ENCODE data around the gene TLCD3B.

TLCD3B gene

GRCh38 chr16:30003670-30004423, 27.2 kb downstream of the TLCD3B start:
- no peak for TF ChIP-seq TEAD4 (IDR thresholded peaks at IDR 0.05)
- no peak for TF ChIP-seq MAX (IDR thresholded peaks at IDR 0.05)

GRCh38 chr16:30002614-30003346, 28.3 kb downstream of the TLCD3B start:
- TF ChIP-seq NFIC (IDR thresholded peaks at IDR 0.05) (no peak), TEAD4 (IDR thresholded peaks at IDR 0.05) (no peak), MAX (IDR thresholded peaks at IDR 0.05) (no peak), TAF1 (IDR thresholded peaks at IDR 0.05; ENCODE audit: low read depth) (no peak), YY1 (IDR thresholded peaks at IDR 0.05; ENCODE audit: low read depth) (no peak), REST (IDR thresholded peaks at IDR 0.05; ENCODE audit: low read depth) (no peak), FOXM1 (IDR thresholded peaks at IDR 0.05; ENCODE audit: borderline replicate concordance, low read depth) (no peak), TCF12 (IDR thresholded peaks at IDR 0.05; ENCODE audit: low read depth) (no peak)

- TF ChIP-seq EGR1 (IDR thresholded peaks at IDR 0.05) = no peak
- no peak for TF ChIP-seq EP300 (IDR thresholded peaks at IDR 0.05; ENCODE audit: borderline replicate concordance)
- no peak for TF ChIP-seq ZBTB7A (IDR thresholded peaks at IDR 0.05; ENCODE audit: low read depth)
- TF ChIP-seq REST (IDR thresholded peaks at IDR 0.05; ENCODE audit: low read depth) = no peak
- no peak for TF ChIP-seq TEAD4 (IDR thresholded peaks at IDR 0.05)
- TF ChIP-seq RAD21 (IDR thresholded peaks at IDR 0.05; ENCODE audit: low read depth) = no peak
- no peak for TF ChIP-seq CEBPB (IDR thresholded peaks at IDR 0.05)
- no peak for TF ChIP-seq FOXM1 (IDR thresholded peaks at IDR 0.05; ENCODE audit: borderline replicate concordance, low read depth)
- no peak for TF ChIP-seq TAF1 (IDR thresholded peaks at IDR 0.05; ENCODE audit: low read depth)
- TF ChIP-seq TCF12 (IDR thresholded peaks at IDR 0.05; ENCODE audit: low read depth) = no peak
- TF ChIP-seq CREB1 (IDR thresholded peaks at IDR 0.05; ENCODE audit: low read depth) = no peak
- no peak for TF ChIP-seq YY1 (IDR thresholded peaks at IDR 0.05; ENCODE audit: low read depth)
- TF ChIP-seq NFIC (IDR thresholded peaks at IDR 0.05) = no peak
- TF ChIP-seq USF1 (IDR thresholded peaks at IDR 0.05) = no peak
Observed at GRCh38 chr16:30000735-30001631, 30.1 kb downstream of the TLCD3B start.

- TF ChIP-seq EP300 (IDR thresholded peaks at IDR 0.05; ENCODE audit: borderline replicate concordance) (no peak), NFIC (IDR thresholded peaks at IDR 0.05) (no peak), RAD21 (IDR thresholded peaks at IDR 0.05; ENCODE audit: low read depth) (no peak), FOXM1 (IDR thresholded peaks at IDR 0.05; ENCODE audit: borderline replicate concordance, low read depth) (no peak), USF1 (IDR thresholded peaks at IDR 0.05) (no peak)
Observed at GRCh38 chr16:29999605-30000004, 31.5 kb downstream of the TLCD3B start.

- TF ChIP-seq CEBPB (IDR thresholded peaks at IDR 0.05) (no peak), TEAD4 (IDR thresholded peaks at IDR 0.05) (no peak)
Observed at GRCh38 chr16:29996766-29997250, 34.3 kb downstream of the TLCD3B start.
